Mesenchymal stem cell (in vitro differentiated cells and primary cell): Measurements from ENCODE around the gene ITFG1.

Experiments
- DNase-seq: peaks from one replicate; pipeline ENCODE4 v3.0.0-alpha.2; 2013
- H2AFZ ChIP-seq: one replicate; pipeline ENCODE4 v1.6.1; 2013; ENCODE audit warnings: low read depth, mild to moderate bottlenecking, control low read depth, inconsistent platforms, low read length, moderate library complexity
- H2AK5ac ChIP-seq: 2 replicates; pipeline ENCODE4 v1.6.1; 2013; ENCODE audit warnings: low read length, moderate library complexity, mild to moderate bottlenecking, inconsistent platforms; ENCODE audit not compliant: severe bottlenecking
- H2BK120ac ChIP-seq: one replicate; pipeline ENCODE4 v1.6.1; 2013; ENCODE audit warnings: low read depth, mild to moderate bottlenecking, inconsistent platforms, low read length, moderate library complexity
- H2BK12ac ChIP-seq, 2 experiments: one replicate each; pipeline ENCODE4 v1.6.1; 2013; ENCODE audit warnings: inconsistent platforms in 2 of 2, low read length in 2 of 2, mild to moderate bottlenecking in 2 of 2, moderate library complexity in 2 of 2, control low read depth in 1 of 2
- H2BK15ac ChIP-seq: one replicate; pipeline ENCODE4 v1.6.1; 2013; ENCODE audit warnings: mild to moderate bottlenecking, low read depth, inconsistent platforms; ENCODE audit not compliant: poor library complexity, severe bottlenecking
- H2BK5ac ChIP-seq: 2 replicates; pipeline ENCODE4 v1.6.1; 2013; ENCODE audit warnings: low read depth, mild to moderate bottlenecking, low read length, control low read depth, inconsistent platforms; ENCODE audit not compliant: poor library complexity, severe bottlenecking
- H3K14ac ChIP-seq, 2 experiments: one replicate each; pipeline ENCODE4 v1.6.1; 2013; ENCODE audit warnings: inconsistent platforms in 2 of 2, low read length in 2 of 2, control low read depth in 1 of 2, mild to moderate bottlenecking in 1 of 2, moderate library complexity in 1 of 2
- H3K18ac ChIP-seq, 2 experiments: one replicate each; pipeline ENCODE4 v1.6.1; 2013; ENCODE audit warnings: inconsistent platforms in 2 of 2, low read length in 2 of 2, control low read depth in 1 of 2, low read depth in 1 of 2, mild to moderate bottlenecking in 1 of 2
- H3K23ac ChIP-seq, 2 experiments: one replicate each; pipeline ENCODE4 v1.6.1; 2013; ENCODE audit warnings: inconsistent platforms in 2 of 2, low read length in 2 of 2, mild to moderate bottlenecking in 2 of 2, moderate library complexity in 2 of 2, control low read depth in 1 of 2
- H3K27ac ChIP-seq: 2 replicates; pipeline ENCODE4 v1.5.1; 2013; ENCODE audit warnings: mild to moderate bottlenecking, moderate library complexity, low read length, control low read depth, inconsistent platforms; ENCODE audit not compliant: poor library complexity, severe bottlenecking
- H3K27me3 ChIP-seq, 2 experiments: 2 replicates each; pipeline versions ENCODE4 v1.6.1 to v1.7.0; 2013; ENCODE audit warnings: low read length in 2 of 2, mild to moderate bottlenecking in 2 of 2, moderate library complexity in 2 of 2, control low read depth in 1 of 2, inconsistent platforms in 1 of 2; ENCODE audit not compliant: control insufficient read depth in 1 of 2, insufficient read depth in 1 of 2
- H3K36me3 ChIP-seq, 2 experiments: 2 replicates each; pipeline versions ENCODE4 v1.6.1 to v1.7.0; 2013; ENCODE audit warnings: low read length in 2 of 2, control low read depth in 1 of 2, inconsistent platforms in 1 of 2, low read depth in 1 of 2, mild to moderate bottlenecking in 1 of 2; ENCODE audit not compliant: insufficient read depth in 2 of 2, control insufficient read depth in 1 of 2
- H3K4ac ChIP-seq, 2 experiments: one replicate each; pipeline ENCODE4 v1.6.1; 2013; ENCODE audit warnings: inconsistent platforms in 2 of 2, low read length in 2 of 2, mild to moderate bottlenecking in 2 of 2, moderate library complexity in 2 of 2, control low read depth in 1 of 2, low read depth in 1 of 2
- H3K4me1 ChIP-seq: 2 replicates; pipeline ENCODE4 v1.6.1; 2013; ENCODE audit warnings: low read depth, low read length, control low read depth; ENCODE audit not compliant: control insufficient read depth, insufficient read depth
- H3K4me2 ChIP-seq: 2 replicates; pipeline ENCODE4 v1.6.1; 2013; ENCODE audit warnings: low read length, mild to moderate bottlenecking, inconsistent platforms; ENCODE audit not compliant: poor library complexity, severe bottlenecking
- H3K4me3 ChIP-seq, 2 experiments: 2 replicates each; pipeline versions ENCODE4 v1.5.1 to v1.7.0; 2013; ENCODE audit warnings: low read length in 2 of 2, mild to moderate bottlenecking in 2 of 2, control low read depth in 1 of 2, low read depth in 1 of 2; ENCODE audit not compliant: insufficient read depth in 1 of 2
- H3K79me1 ChIP-seq: replicated peaks from 2 replicates; pipeline ENCODE4 v1.6.1; 2013; ENCODE audit warnings: mild to moderate bottlenecking, control low read depth, low read length, inconsistent platforms; ENCODE audit not compliant: poor library complexity, severe bottlenecking
- H3K9ac ChIP-seq: 2 replicates; pipeline ENCODE4 v1.7.0; 2013; ENCODE audit warnings: mild to moderate bottlenecking, low read length, moderate library complexity
- H3K9me3 ChIP-seq: 2 replicates; pipeline ENCODE4 v1.7.0; 2013; ENCODE audit warnings: mild to moderate bottlenecking, low read length; ENCODE audit not compliant: control insufficient read depth
- H4K8ac ChIP-seq: one replicate; pipeline ENCODE4 v1.6.1; 2013; ENCODE audit warnings: inconsistent platforms, mild to moderate bottlenecking, low read length, moderate library complexity
- H4K91ac ChIP-seq: one replicate; pipeline ENCODE4 v1.6.1; 2013; ENCODE audit warnings: mild to moderate bottlenecking, low read length, inconsistent platforms
- WGBS: methylation state at CpG from one replicate; pipeline ENCODE4 v1.1.7; 2013; ENCODE audit warnings: mixed read lengths; 5-methylcytosine and 5-hydroxymethylcytosine counted together

ITFG1 gene

DNA sequence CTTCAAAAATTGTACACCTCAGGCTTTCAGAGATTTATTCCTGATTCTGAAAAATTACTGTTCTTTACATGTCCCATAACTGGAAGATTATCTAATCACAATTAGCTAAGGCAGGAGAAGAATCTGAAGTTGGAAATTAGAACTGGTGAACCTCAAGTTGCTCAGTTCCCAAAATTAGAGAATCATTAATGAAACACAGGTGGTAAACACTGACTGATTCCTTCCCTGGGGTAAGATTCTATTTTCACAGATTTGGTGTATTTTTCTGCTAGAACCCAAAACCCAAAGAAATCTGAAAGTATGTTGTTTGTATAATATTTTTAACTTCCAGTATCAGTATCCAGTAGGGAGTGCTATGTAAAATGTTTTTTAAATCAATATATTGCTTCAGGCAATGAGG lies 26.0 kb upstream of the ITFG1 start:
- H2AK5ac ChIP-seq: no peak overlapping the region
- H3K9ac ChIP-seq: no peak overlapping the region
- no peak overlapping the region for H2BK12ac ChIP-seq
- no peak overlapping the region for H3K27ac ChIP-seq
- no peaks in the 10 kb centered on the region for H3K27me3 ChIP-seq
- no peak overlapping the region for H3K4me2 ChIP-seq
- H3K14ac ChIP-seq: no peak overlapping the region
- no peak overlapping the region for H2BK120ac ChIP-seq
- no peaks in the 10 kb centered on the region for H3K36me3 ChIP-seq
- H3K23ac ChIP-seq: no peak overlapping the region
- no peak overlapping the region for H2BK15ac ChIP-seq
- no peak overlapping the region for H3K4me3 ChIP-seq
- no peak overlapping the region for H2BK5ac ChIP-seq
- H3K18ac ChIP-seq: no peak overlapping the region
- no peak for DNase-seq
- H2AFZ ChIP-seq: no peak overlapping the region
- H4K91ac ChIP-seq: no peak overlapping the region
- H3K4me1 ChIP-seq: no peaks in the 10 kb centered on the region
- no peak overlapping the region for H4K8ac ChIP-seq
- H3K79me1 ChIP-seq: peaks cover 13% of the 10 kb centered on the region
- H3K9me3 ChIP-seq: peaks cover 35% of the 10 kb centered on the region
- no peak overlapping the region for H3K4ac ChIP-seq

GRCh38 chr16:47483616-47484015 lies 22.8 kb upstream of the ITFG1 start:
- H2BK120ac ChIP-seq: no peak overlapping the region
- WGBS: no CpG with 5 or more reads among the region's 2 CpGs

GRCh38 chr16:47481698-47482374 lies 21.0 kb upstream of the ITFG1 start:
- peaks cover 0 to 2% of the 10 kb centered on the region in 2 experiments for H3K36me3 ChIP-seq
- no peak overlapping the region for H3K14ac ChIP-seq
- H2AFZ ChIP-seq: no peak overlapping the region
- peaks cover 21% of the 10 kb centered on the region for H3K79me1 ChIP-seq
- no peak overlapping the region for H2AK5ac ChIP-seq
- no peak overlapping the region for H4K8ac ChIP-seq
- H2BK12ac ChIP-seq: no peak overlapping the region
- no peak overlapping the region for H4K91ac ChIP-seq
- no peak overlapping the region for H3K4me3 ChIP-seq
- no peak overlapping the region for H2BK120ac ChIP-seq
- no peak overlapping the region for H3K27ac ChIP-seq
- no peak overlapping the region for H3K9ac ChIP-seq
- no peak overlapping the region for H3K4ac ChIP-seq
- no peak overlapping the region for H2BK15ac ChIP-seq
- no peak for DNase-seq
- H3K23ac ChIP-seq: no peak overlapping the region
- H3K18ac ChIP-seq: no peak overlapping the region
- H3K4me2 ChIP-seq: no peak overlapping the region
- H3K27me3 ChIP-seq: no peaks in the 10 kb centered on the region
- WGBS: 80% methylated on average over 5 of the region's 6 CpGs
- no peak overlapping the region for H2BK5ac ChIP-seq
- no peaks in the 10 kb centered on the region for H3K4me1 ChIP-seq
- no peaks in the 10 kb centered on the region for H3K9me3 ChIP-seq

More at GRCh38 chr16:47483616-47484015, 22.8 kb upstream of the ITFG1 start:
- Histone ChIP-seq H3K27ac (no peak overlapping the region), H2BK5ac (no peak overlapping the region), H2BK12ac (no peak overlapping the region), H3K36me3 (no peaks in the 10 kb centered on the region), H3K4me1 (no peaks in the 10 kb centered on the region), H3K4ac (no peak overlapping the region), H3K27me3 (no peaks in the 10 kb centered on the region), H3K18ac (no peak overlapping the region), H3K14ac (no peak overlapping the region), H3K4me2 (no peak overlapping the region), H3K9me3 (peaks cover 11% of the 10 kb centered on the region), H2BK15ac (no peak overlapping the region), H2AFZ (no peak overlapping the region), H3K9ac (no peak overlapping the region), H3K23ac (no peak overlapping the region), H4K91ac (no peak overlapping the region), H2AK5ac (no peak overlapping the region), H3K79me1 (peaks cover 24% of the 10 kb centered on the region), H4K8ac (no peak overlapping the region), H3K4me3 (no peak overlapping the region)
- no peak for DNase-seq

- Histone ChIP-seq H3K23ac (no peak overlapping the region), H3K79me1 (peaks cover 18% of the 10 kb centered on the region), H3K36me3 (peaks cover 0 to 2% of the 10 kb centered on the region in 2 experiments)
Observed at GRCh38 chr16:47480410-47480809, 19.5 kb upstream of the ITFG1 start.

More at GRCh38 chr16:47480410-47480809, 19.5 kb upstream of the ITFG1 start:
- Histone ChIP-seq H2BK5ac (no peak overlapping the region), H3K4ac (no peak overlapping the region), H4K91ac (no peak overlapping the region), H2BK12ac (no peak overlapping the region), H3K9me3 (no peaks in the 10 kb centered on the region), H3K9ac (no peak overlapping the region), H3K4me3 (no peak overlapping the region), H2AFZ (no peak overlapping the region), H2BK120ac (no peak overlapping the region), H3K18ac (no peak overlapping the region), H3K27me3 (no peaks in the 10 kb centered on the region), H3K4me1 (no peaks in the 10 kb centered on the region), H2BK15ac (no peak overlapping the region), H3K14ac (no peak overlapping the region), H3K4me2 (no peak overlapping the region), H2AK5ac (no peak overlapping the region), H4K8ac (no peak overlapping the region), H3K27ac (no peak overlapping the region)
- no CpG with 5 or more reads among the region's 3 CpGs for WGBS
- no peak for DNase-seq
